ENCODE measurements around the gene TMEM120A. TPM values are rescaled to one million over a fixed set of nuclear protein-coding genes. Genes with fewer than 3 reads are reported as not detected.

Gene TMEM120A
- polyA plus RNA-seq, 1 donor (not counting 4 experiments of a cell fraction or from before 2014, with no cell fraction given) = 47.0 TPM

DNA sequence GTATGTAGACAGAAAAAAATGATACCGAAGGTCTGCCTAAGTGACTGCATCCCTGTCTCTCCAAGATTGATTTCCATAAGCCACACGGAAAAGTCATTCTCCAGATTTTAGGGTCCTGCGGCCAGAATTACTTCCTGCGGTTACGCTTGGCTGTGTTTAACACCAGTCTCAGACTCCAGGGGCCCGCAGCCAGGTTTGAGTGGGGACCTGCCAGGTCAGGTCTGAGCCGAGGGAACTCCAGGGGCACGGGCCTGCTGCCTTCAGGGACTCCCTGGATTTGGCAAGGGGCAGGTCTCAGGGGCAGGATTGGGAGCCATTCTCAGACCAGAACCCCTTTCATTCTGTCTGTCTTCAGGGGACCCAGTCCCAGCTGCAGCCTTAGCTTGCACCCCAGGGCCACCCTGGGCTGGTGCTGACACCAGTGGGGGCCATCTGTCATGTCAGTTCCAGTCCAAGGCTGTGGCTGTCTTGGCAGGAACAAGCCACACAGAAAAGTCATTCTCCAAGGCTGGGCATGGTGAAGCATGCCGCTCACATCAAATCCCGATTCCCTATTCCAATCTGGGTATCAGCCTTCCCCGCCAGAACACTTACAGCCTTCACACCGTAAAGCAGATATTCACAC, 39.0 kb downstream of the TMEM120A start:
- no peaks in the 10 kb centered on the region for H4K20me1 ChIP-seq (ENCODE audit: control insufficient read depth, extremely low read depth, insufficient read depth, low read length)
- H3K27ac ChIP-seq (ENCODE audit: control insufficient read depth, insufficient read depth, low read length) = no peak overlapping the region
- TF ChIP-seq, protein P1, sequence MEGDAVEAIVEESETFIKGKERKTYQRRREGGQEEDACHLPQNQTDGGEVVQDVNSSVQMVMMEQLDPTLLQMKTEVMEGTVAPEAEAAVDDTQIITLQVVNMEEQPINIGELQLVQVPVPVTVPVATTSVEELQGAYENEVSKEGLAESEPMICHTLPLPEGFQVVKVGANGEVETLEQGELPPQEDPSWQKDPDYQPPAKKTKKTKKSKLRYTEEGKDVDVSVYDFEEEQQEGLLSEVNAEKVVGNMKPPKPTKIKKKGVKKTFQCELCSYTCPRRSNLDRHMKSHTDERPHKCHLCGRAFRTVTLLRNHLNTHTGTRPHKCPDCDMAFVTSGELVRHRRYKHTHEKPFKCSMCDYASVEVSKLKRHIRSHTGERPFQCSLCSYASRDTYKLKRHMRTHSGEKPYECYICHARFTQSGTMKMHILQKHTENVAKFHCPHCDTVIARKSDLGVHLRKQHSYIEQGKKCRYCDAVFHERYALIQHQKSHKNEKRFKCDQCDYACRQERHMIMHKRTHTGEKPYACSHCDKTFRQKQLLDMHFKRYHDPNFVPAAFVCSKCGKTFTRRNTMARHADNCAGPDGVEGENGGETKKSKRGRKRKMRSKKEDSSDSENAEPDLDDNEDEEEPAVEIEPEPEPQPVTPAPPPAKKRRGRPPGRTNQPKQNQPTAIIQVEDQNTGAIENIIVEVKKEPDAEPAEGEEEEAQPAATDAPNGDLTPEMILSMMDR (optimal IDR thresholded peaks at IDR 0.05 in 1 of 3, IDR thresholded peaks at IDR 0.05 in 1 of 3, conservative IDR thresholded peaks at IDR 0.05 in 1 of 3; ENCODE audit: extremely low read depth in 1 of 3, insufficient read depth in 2 of 3, low read length in 3 of 3) = no peak
- no peak for TF ChIP-seq EZH2 (IDR thresholded peaks at IDR 0.05; ENCODE audit: low read length)
- no peak overlapping the region for H2AFZ ChIP-seq (ENCODE audit: control insufficient read depth, low read length)
- dilution Hi-C loops (cut with MboI; ENCODE audit: extremely low pct_ligation_motif_present, low sequenced_read_pairs) = no loop called here
- DNase-seq (ENCODE audit: low read depth, low spot score) (no peak), FAIRE-seq (no peak)
- no peaks in the 10 kb centered on the region for H3K9me3 ChIP-seq (ENCODE audit: control insufficient read depth, low read depth, low read length)
- H3K79me2 ChIP-seq (ENCODE audit: control insufficient read depth, insufficient read depth, low read length) = no peaks in the 10 kb centered on the region
- no peak overlapping the region for H3K4me2 ChIP-seq (ENCODE audit: control insufficient read depth, extremely low read depth, insufficient read depth, low read depth, low read length)
- H3K9me1 ChIP-seq (ENCODE audit: control insufficient read depth, extremely low read depth, insufficient read depth, low read length) = peaks cover 2% of the 10 kb centered on the region
- peaks cover 3% of the 10 kb centered on the region for H3K4me1 ChIP-seq (ENCODE audit: control insufficient read depth, extremely low read depth, insufficient read depth, low read length)
- no peak overlapping the region for H3K9ac ChIP-seq (ENCODE audit: control insufficient read depth, extremely low read depth, insufficient read depth, low read length)
- H3K27me3 ChIP-seq (ENCODE audit: control insufficient read depth, extremely low read depth, insufficient read depth, low read length) = no peaks in the 10 kb centered on the region
- peaks cover 13 to 15% of the 10 kb centered on the region in 2 experiments for H3K36me3 ChIP-seq (ENCODE audit: control insufficient read depth in 2 of 2, extremely low read depth in 1 of 2, insufficient read depth in 2 of 2, low read length in 2 of 2)
- H3K4me3 ChIP-seq (ENCODE audit: control insufficient read depth in 2 of 3, extremely low read depth in 1 of 3, insufficient read depth in 2 of 3, low read depth in 1 of 3, low read length in 3 of 3) = no peak overlapping the region

DNA sequence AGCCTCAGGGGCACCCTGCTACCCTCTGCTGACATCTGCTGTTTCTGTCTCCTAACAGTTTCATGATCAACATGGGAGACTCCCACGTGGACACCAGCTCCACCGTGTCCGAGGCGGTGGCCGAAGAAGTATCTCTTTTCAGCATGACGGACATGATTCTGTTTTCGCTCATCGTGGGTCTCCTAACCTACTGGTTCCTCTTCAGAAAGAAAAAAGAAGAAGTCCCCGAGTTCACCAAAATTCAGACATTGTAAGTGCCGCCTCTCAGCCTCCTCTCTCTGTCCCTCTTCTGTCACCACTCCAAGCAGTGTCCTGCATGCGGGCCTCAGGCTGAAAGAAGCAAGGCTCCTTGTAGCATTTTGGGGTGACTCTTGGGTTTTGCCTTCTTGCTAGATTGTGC, 40.5 kb downstream of the TMEM120A start:
- Histone ChIP-seq H3K36me3 (ENCODE audit: control insufficient read depth in 2 of 2, extremely low read depth in 1 of 2, insufficient read depth in 2 of 2, low read length in 2 of 2) (peaks cover 11 to 15% of the 10 kb centered on the region in 2 experiments), H3K27me3 (ENCODE audit: control insufficient read depth, extremely low read depth, insufficient read depth, low read length) (no peaks in the 10 kb centered on the region), H3K9ac (ENCODE audit: control insufficient read depth, extremely low read depth, insufficient read depth, low read length) (no peak overlapping the region), H3K27ac (ENCODE audit: control insufficient read depth, insufficient read depth, low read length) (no peak overlapping the region), H3K4me2 (ENCODE audit: control insufficient read depth, extremely low read depth, insufficient read depth, low read depth, low read length) (no peak overlapping the region), H3K4me3 (ENCODE audit: control insufficient read depth in 2 of 3, extremely low read depth in 1 of 3, insufficient read depth in 2 of 3, low read depth in 1 of 3, low read length in 3 of 3) (no peak overlapping the region), H3K4me1 (ENCODE audit: control insufficient read depth, extremely low read depth, insufficient read depth, low read length) (peaks cover 3% of the 10 kb centered on the region), H2AFZ (ENCODE audit: control insufficient read depth, low read length) (no peak overlapping the region), H3K79me2 (ENCODE audit: control insufficient read depth, insufficient read depth, low read length) (peaks cover 3% of the 10 kb centered on the region), H3K9me3 (ENCODE audit: control insufficient read depth, low read depth, low read length) (no peaks in the 10 kb centered on the region), H4K20me1 (ENCODE audit: control insufficient read depth, extremely low read depth, insufficient read depth, low read length) (no peaks in the 10 kb centered on the region), H3K9me1 (ENCODE audit: control insufficient read depth, extremely low read depth, insufficient read depth, low read length) (peaks cover 2% of the 10 kb centered on the region)
- no peak for TF ChIP-seq EZH2 (IDR thresholded peaks at IDR 0.05; ENCODE audit: low read length)
- TF ChIP-seq, protein P1 (optimal IDR thresholded peaks at IDR 0.05 in 1 of 3, IDR thresholded peaks at IDR 0.05 in 1 of 3, conservative IDR thresholded peaks at IDR 0.05 in 1 of 3; ENCODE audit: extremely low read depth in 1 of 3, insufficient read depth in 2 of 3, low read length in 3 of 3) = no peak
- no peak for DNase-seq (ENCODE audit: low read depth, low spot score)
- dilution Hi-C loops (cut with MboI; ENCODE audit: extremely low pct_ligation_motif_present, low sequenced_read_pairs) = no loop called here
- no peak for FAIRE-seq

Data from keratinocyte (primary cell).